B cell (primary cell): ENCODE results near the gene SPTAN1.
A peak's percentile ranks its signal among the peaks of the same experiment; 100 is the strongest.
"Not testable (repeated sequence)": the region's sequence is repeated elsewhere in the genome, so short reads cannot be mapped to it uniquely, and the experiment has no call there.

Source experiments
- EZH2 ChIP-seq: IDR thresholded peaks from 2 replicates; pipeline ENCODE4 v1.6.1; 2012; ENCODE audit warnings: borderline replicate concordance, low read depth, mild to moderate bottlenecking, moderate library complexity, low read length; ENCODE audit not compliant: insufficient read depth, poor library complexity, severe bottlenecking
- TF ChIP-seq, protein P1 (sequence below): fragments of 200-600 bp; IDR thresholded peaks from one replicate; pipeline ENCODE4 v1.8.0; 2022; ENCODE audit warnings: antibody characterized with exemption, mild to moderate bottlenecking

GRCh38 chr9:128648206-128648605, 95.8 kb downstream of the SPTAN1 start:
- TF ChIP-seq, protein P1, sequence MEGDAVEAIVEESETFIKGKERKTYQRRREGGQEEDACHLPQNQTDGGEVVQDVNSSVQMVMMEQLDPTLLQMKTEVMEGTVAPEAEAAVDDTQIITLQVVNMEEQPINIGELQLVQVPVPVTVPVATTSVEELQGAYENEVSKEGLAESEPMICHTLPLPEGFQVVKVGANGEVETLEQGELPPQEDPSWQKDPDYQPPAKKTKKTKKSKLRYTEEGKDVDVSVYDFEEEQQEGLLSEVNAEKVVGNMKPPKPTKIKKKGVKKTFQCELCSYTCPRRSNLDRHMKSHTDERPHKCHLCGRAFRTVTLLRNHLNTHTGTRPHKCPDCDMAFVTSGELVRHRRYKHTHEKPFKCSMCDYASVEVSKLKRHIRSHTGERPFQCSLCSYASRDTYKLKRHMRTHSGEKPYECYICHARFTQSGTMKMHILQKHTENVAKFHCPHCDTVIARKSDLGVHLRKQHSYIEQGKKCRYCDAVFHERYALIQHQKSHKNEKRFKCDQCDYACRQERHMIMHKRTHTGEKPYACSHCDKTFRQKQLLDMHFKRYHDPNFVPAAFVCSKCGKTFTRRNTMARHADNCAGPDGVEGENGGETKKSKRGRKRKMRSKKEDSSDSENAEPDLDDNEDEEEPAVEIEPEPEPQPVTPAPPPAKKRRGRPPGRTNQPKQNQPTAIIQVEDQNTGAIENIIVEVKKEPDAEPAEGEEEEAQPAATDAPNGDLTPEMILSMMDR, result peak; percentile 55
- TF ChIP-seq EZH2, result not testable (repeated sequence)
